ENCODE measurements around the gene MYRIP.
"Not testable (repeated sequence)": the region's sequence is repeated elsewhere in the genome, so short reads cannot be mapped to it uniquely, and the experiment has no call there.

The MYRIP gene

GRCh38 chr3:40088527-40089170 lies 279.2 kb downstream of the MYRIP start:
- DNase-seq: no peak

- DNase-seq: no peak
Observed at GRCh38 chr3:40096661-40097111, 287.3 kb downstream of the MYRIP start.

- DNase-seq: no peak
Observed at GRCh38 chr3:40097131-40098117, 288.0 kb downstream of the MYRIP start.

GRCh38 chr3:40098261-40098759 lies 288.9 kb downstream of the MYRIP start:
- DNase-seq: no peak

GRCh38 chr3:40099871-40100270 lies 290.5 kb downstream of the MYRIP start:
- DNase-seq: no peak

GRCh38 chr3:40102182-40102581 lies 292.8 kb downstream of the MYRIP start:
- no peak for DNase-seq

GRCh38 chr3:40103829-40104228 lies 294.4 kb downstream of the MYRIP start:
- DNase-seq: no peak

GRCh38 chr3:40104441-40104840 lies 295.0 kb downstream of the MYRIP start:
- no peak for DNase-seq

GRCh38 chr3:40108643-40109042 lies 299.2 kb downstream of the MYRIP start:
- DNase-seq: no peak

- no peak for DNase-seq
Observed at GRCh38 chr3:40109641-40110490, 300.5 kb downstream of the MYRIP start.

GRCh38 chr3:40116478-40117177 lies 307.2 kb downstream of the MYRIP start:
- peak; percentile 23 for DNase-seq

GRCh38 chr3:40118091-40118490 lies 308.7 kb downstream of the MYRIP start:
- DNase-seq: no peak

- DNase-seq: no peak
Observed at GRCh38 chr3:40120067-40120692, 310.8 kb downstream of the MYRIP start.

- no peak for DNase-seq
Observed at GRCh38 chr3:40120806-40121205, 311.4 kb downstream of the MYRIP start.

- DNase-seq: no peak
Observed at GRCh38 chr3:40124918-40125317, 315.5 kb downstream of the MYRIP start.

- no peak for DNase-seq
Observed at GRCh38 chr3:40128166-40128565, 318.8 kb downstream of the MYRIP start.

GRCh38 chr3:40129510-40129909 lies 320.1 kb downstream of the MYRIP start:
- DNase-seq: no peak

GRCh38 chr3:40129981-40130380 lies 320.6 kb downstream of the MYRIP start:
- no peak for DNase-seq

- no peak for DNase-seq
Observed at GRCh38 chr3:40130721-40131120, 321.3 kb downstream of the MYRIP start.

- DNase-seq: not testable (repeated sequence)
Observed at GRCh38 chr3:40133886-40134575, 324.6 kb downstream of the MYRIP start.

All from T1000 (cell line).